Stimulated activated naive CD8-positive, alpha-beta T cell treated with anti-CD3 and anti-CD28 coated beads, Interleukin-15, Interleukin-2, amounts not matched to agents 100 U/mL and 50 U/mL, for 24 hours (primary cell): ENCODE results near the gene FTO.
A peak's percentile ranks its signal among the peaks of the same experiment; 100 is the strongest.
"Not testable (repeated sequence)": the region's sequence is repeated elsewhere in the genome, so short reads cannot be mapped to it uniquely, and the experiment has no call there.

Experiments
- ATAC-seq: fragments of 150-1000 bp; cut with Tn5 transposase; one replicate; pipeline ENCODE4 v1.10.0; 2021
- DNase-seq: peaks from one replicate; pipeline ENCODE4 v3.0.0; 2021

The FTO gene

GRCh38 chr16:53827741-53828140 lies 123.8 kb downstream of the FTO start:
- DNase-seq, result no peak
- no peak for ATAC-seq

- DNase-seq (no peak), ATAC-seq (no peak)
Measured at GRCh38 chr16:53829186-53829747, 125.3 kb downstream of the FTO start.

- ATAC-seq (no peak), DNase-seq (no peak)
Measured at GRCh38 chr16:53832896-53833544, 129.1 kb downstream of the FTO start.

- DNase-seq (no peak), ATAC-seq (no peak)
Measured at GRCh38 chr16:53836142-53836541, 132.2 kb downstream of the FTO start.

GRCh38 chr16:53836680-53837079 lies 132.7 kb downstream of the FTO start:
- ATAC-seq, result no peak
- DNase-seq, result no peak

GRCh38 chr16:53837426-53837825 lies 133.5 kb downstream of the FTO start:
- no peak for ATAC-seq
- DNase-seq, result no peak

GRCh38 chr16:53839150-53839549 lies 135.2 kb downstream of the FTO start:
- DNase-seq, result no peak
- ATAC-seq, result no peak

GRCh38 chr16:53840456-53840855 lies 136.5 kb downstream of the FTO start:
- ATAC-seq, result no peak
- no peak for DNase-seq

- no peak for DNase-seq
Measured at GRCh38 chr16:53841884-53842283, 137.9 kb downstream of the FTO start.

GRCh38 chr16:53843084-53843483 lies 139.1 kb downstream of the FTO start:
- DNase-seq (no peak), ATAC-seq (no peak)

More at GRCh38 chr16:53841884-53842283, 137.9 kb downstream of the FTO start:
- no peak for ATAC-seq

- DNase-seq (no peak), ATAC-seq (no peak)
Measured at GRCh38 chr16:53844804-53845203, 140.8 kb downstream of the FTO start.

- not testable (repeated sequence) for DNase-seq, ATAC-seq
Measured at GRCh38 chr16:53846549-53846948, 142.6 kb downstream of the FTO start.

GRCh38 chr16:53846971-53847370 lies 143.0 kb downstream of the FTO start:
- no peak for ATAC-seq
- DNase-seq, result no peak

GRCh38 chr16:53848277-53848942 lies 144.5 kb downstream of the FTO start:
- ATAC-seq (no peak), DNase-seq (no peak)

- ATAC-seq, result no peak
- DNase-seq, result no peak
Measured at GRCh38 chr16:53848950-53849349, 145.0 kb downstream of the FTO start.

- ATAC-seq (no peak), DNase-seq (no peak)
Measured at GRCh38 chr16:53849585-53849984, 145.6 kb downstream of the FTO start.

- ATAC-seq (no peak), DNase-seq (no peak)
Measured at GRCh38 chr16:53849994-53850393, 146.0 kb downstream of the FTO start.

GRCh38 chr16:53852678-53853077 lies 148.7 kb downstream of the FTO start:
- DNase-seq (no peak), ATAC-seq (no peak)

GRCh38 chr16:53855056-53855455 lies 151.1 kb downstream of the FTO start:
- no peak for DNase-seq
- no peak for ATAC-seq

GRCh38 chr16:53855511-53855910 lies 151.6 kb downstream of the FTO start:
- ATAC-seq (no peak), DNase-seq (no peak)

GRCh38 chr16:53859995-53860540 lies 156.1 kb downstream of the FTO start:
- ATAC-seq (no peak), DNase-seq (no peak)

- DNase-seq (no peak), ATAC-seq (no peak)
Measured at GRCh38 chr16:53863861-53864260, 159.9 kb downstream of the FTO start.

- DNase-seq (peak; percentile 6), ATAC-seq (peak; percentile 90)
Measured at GRCh38 chr16:53864819-53865493, 161.0 kb downstream of the FTO start.
